ENCODE data around the gene HOOK2. TPM values are rescaled to one million over a fixed set of nuclear protein-coding genes. Genes with fewer than 3 reads are reported as not detected.

Gene HOOK2
- total and polyA plus RNA-seq, 12 donors = 29.7 to 173 (median 57.8) TPM

GRCh38 chr19:12802267-12803106, 27.1 kb upstream of the HOOK2 start:
- ATAC-seq (peak in 3 of 8 donors; percentile 1 to 2 (median 1)), DNase-seq (no peak)
- H3K36me3 ChIP-seq = peaks cover 0 to 32% (median 15%) of the 10 kb centered on the region in 9 donors
- no peak for TF ChIP-seq CTCF (IDR thresholded peaks at IDR 0.05)
- H3K4me3 ChIP-seq = peak overlapping the region; percentile 69 to 97 (median 92)
- peaks cover 6 to 42% (median 32%) of the 10 kb centered on the region in 9 donors for H3K4me1 ChIP-seq
- H3K27ac ChIP-seq = peak overlapping the region in 8 of 10 donors; percentile 87 to 95 (median 92)
- no peaks in the 10 kb centered on the region for H3K9me3 ChIP-seq
- intact Hi-C loops (cut with DNase I) = loop anchor here in 3 of 10 donors (5.0 to 10.0 kb wide), 2 partner anchors 35 to 98 kb away; no protein-coding TSS in a partner anchor
- peaks cover 0 to 12% (median 0%) of the 10 kb centered on the region in 7 donors for H3K27me3 ChIP-seq
- WGBS, 2 donors = 42% methylated on average over 22 of the region's 22 CpGs

- no peak for TF ChIP-seq CTCF (IDR thresholded peaks at IDR 0.05)
- H3K4me3 ChIP-seq = peak within 1 kb of the TSS; percentile 69 to 97 (median 92)
- H3K4me1 ChIP-seq = peaks cover 3 to 37% (median 26%) of the 10 kb centered on the region in 9 donors
- DNase-seq (peak; percentile 76 to 86), ATAC-seq (peak; percentile 82 to 90 (median 86))
- H3K27ac ChIP-seq = peak within 1 kb of the TSS; percentile 62 to 95 (median 90)
- peaks cover 0 to 12% (median 0%) of the 10 kb centered on the region in 7 donors for H3K27me3 ChIP-seq
- H3K9me3 ChIP-seq = no peaks in the 10 kb centered on the region
- H3K36me3 ChIP-seq = peaks cover 0 to 41% (median 15%) of the 10 kb centered on the region in 9 donors
- WGBS, 2 donors = 0 to 1% methylated on average over 78 of the region's 78 CpGs
- intact Hi-C loops (cut with DNase I) = loop anchor here in 3 of 10 donors (5.0 to 10.0 kb wide), 2 partner anchors 34 to 97 kb away; no protein-coding TSS in a partner anchor
These were observed 26.3 kb upstream of the HOOK2 start, which contains the start of the genes PRDX2 and THSD8 for GRCh38 chr19:12801466-12802266. TSS of gene PRDX2 (minus strand) at chr19:12801800. CDS start at chr19:12801261, 539 bp downstream. TSS of gene THSD8 (plus strand) at chr19:12802069. CDS start at chr19:12802072, 3 bp downstream.

GRCh38 chr19:12800923-12801465, 25.6 kb upstream of the HOOK2 start:
- intact Hi-C loops (cut with DNase I) = loop anchor here in 3 of 10 donors (5.0 to 10.0 kb wide), 2 partner anchors 34 to 96 kb away; no protein-coding TSS in a partner anchor
- TF ChIP-seq CTCF (IDR thresholded peaks at IDR 0.05) = no peak
- Histone ChIP-seq H3K27ac (peak overlapping the region; percentile 62 to 95 (median 90)), H3K4me3 (peak overlapping the region; percentile 69 to 97 (median 92)), H3K9me3 (no peaks in the 10 kb centered on the region), H3K36me3 (peaks cover 0 to 41% (median 15%) of the 10 kb centered on the region in 9 donors), H3K4me1 (peaks cover 2 to 37% (median 30%) of the 10 kb centered on the region in 9 donors), H3K27me3 (peaks cover 0 to 12% (median 0%) of the 10 kb centered on the region in 7 donors)
- 6 to 9% methylated on average over 37 to 38 of the region's 38 CpGs for WGBS, 2 donors
- ATAC-seq (peak; percentile 18 to 57 (median 35)), DNase-seq (peak in 1 of 2 donors; percentile 38)

Data from heart right ventricle (tissue), 16 donors.